GM19043 (cell line): ENCODE data around the gene MYO1D.
"Not testable (repeated sequence)": the region's sequence is repeated elsewhere in the genome, so short reads cannot be mapped to it uniquely, and the experiment has no call there.

Experiments used
- ATAC-seq: cut with Tn5 transposase; IDR thresholded peaks from one replicate; pipeline ENCODE4 v1.9.1; 2021; ENCODE audit warnings: low read depth; ENCODE audit not compliant: unreplicated experiment

MYO1D gene

DNA sequence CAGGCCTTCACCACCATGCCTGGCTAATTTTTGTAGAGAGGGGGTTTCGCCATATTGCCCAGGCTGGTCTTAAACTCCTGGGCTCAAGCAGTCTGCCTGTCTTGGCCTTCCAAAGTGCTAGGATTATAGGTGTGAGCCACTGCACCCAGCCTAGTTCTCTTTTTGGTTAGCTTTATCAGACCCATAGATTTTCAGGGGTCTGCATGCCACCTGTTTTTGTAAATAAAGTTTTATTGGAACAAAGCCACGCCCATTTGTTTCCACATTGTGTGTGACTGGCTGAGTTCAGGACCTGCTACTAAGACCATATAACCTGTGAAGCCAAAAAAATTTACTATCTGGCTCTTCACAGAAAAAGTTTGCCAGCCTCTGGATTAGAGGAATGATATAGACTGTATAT is 425.0 kb downstream of the MYO1D start:
- no peak for ATAC-seq

DNA sequence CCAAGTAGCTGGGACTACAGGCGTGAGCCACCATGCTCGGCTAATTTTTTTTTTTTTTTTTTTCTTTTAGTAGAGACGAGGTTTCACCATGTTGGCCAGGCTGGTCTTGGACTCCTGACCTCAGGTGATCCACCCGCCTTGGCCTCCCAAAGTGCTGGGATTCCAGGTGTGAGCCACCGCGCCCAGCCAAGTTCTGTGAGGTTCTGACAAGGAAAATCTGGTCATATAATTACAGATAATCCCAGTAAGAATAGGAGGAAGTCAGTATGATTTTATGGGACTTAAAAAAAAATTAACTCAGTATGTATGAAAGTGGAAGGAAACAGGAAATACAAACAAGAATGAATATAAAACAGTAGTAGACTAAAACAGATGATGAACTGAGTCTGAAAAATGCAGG is 426.5 kb downstream of the MYO1D start:
- ATAC-seq = not testable (repeated sequence)

DNA sequence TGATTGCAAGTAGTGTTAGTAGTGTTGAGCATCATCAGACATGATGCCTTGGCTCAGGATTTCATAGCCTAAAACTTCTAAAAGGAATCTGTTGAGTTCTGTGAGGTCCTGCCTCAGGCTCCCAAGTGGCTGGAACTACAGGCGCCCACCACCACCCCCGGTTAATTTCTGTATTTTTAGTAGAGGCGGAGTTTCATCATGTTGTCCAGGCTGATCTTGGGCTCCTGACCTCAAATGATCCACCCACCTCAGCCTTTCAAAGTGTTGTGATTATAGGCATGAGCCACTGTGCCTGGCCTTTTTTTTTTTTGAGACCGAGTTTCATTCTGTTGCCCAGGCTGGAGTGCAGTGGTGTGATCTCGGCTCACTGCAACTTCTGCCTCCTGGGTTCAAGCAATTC is 427.0 kb downstream of the MYO1D start:
- no peak for ATAC-seq

DNA sequence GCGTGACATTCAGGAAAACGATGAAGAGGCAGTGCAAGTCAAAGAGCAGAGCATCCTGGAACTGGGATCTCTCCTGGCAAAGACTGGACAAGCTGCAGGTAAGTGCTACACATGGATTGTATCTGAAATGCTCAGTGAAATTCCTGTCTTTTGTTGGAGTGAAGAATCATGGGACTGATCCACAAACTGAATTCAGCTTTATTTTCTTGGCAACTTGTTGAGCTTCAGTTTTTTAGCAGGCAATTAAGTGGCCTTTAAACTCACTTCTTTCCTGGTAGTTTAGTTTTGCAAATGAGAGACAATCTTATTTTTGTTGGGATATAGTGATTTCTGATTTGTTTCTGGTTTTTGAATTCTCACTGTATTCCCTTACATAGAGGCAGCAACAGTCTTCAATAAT is 430.0 kb downstream of the MYO1D start:
- ATAC-seq = no peak

DNA sequence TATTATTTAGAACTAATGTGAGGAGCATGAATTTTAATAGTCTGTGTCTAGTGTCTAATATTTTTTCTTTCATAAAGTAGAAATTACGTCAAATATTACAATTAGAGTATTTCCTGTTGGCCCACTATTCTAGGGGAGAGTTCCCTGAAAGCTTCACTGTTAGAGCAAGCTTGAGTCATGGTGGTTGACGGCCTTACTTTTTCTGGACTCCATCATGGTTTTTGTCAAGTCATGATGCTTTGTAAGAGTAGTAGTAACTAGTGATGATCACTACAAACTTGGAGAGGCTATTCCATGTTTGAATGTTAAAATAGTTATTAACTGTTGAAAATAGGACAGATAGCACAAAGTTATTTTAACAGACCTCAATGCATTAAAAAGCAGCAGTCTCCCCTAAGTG is 431.0 kb downstream of the MYO1D start:
- no peak for ATAC-seq

DNA sequence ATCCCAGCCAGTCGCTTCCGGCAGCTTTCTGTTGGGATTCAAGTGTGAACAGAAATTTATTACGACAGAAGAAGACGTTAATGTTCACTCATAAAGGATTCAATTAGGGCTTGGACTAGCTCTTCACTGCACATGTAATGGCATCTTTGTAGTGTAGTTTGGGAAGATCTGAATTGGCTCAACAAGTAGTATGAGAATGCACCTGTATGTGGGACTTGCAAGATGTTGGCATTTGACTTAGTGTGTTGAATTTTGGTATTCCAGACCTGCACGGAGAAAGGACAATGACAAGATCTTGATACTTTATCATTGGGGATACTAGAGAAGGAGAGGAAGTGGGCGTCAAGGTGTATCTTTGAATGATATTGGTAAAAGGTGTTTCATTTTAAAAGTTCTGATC is 431.4 kb downstream of the MYO1D start:
- no peak for ATAC-seq

DNA sequence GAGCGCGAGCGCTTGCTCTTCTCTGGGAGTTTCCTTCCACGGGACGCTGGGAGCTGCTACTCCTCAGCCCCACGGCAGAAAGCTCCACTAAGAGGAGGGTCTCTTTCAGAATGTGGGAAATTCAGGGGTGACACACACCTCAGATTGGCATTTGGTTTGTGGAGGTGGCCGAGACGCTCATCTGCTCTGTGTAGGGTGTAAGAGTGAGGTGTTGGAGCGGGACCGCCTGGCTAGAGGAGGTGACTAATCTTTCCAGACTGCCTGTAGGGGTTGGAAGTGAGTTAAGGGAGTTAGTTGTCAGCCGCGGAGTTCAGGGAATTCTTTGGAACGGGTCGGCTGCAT is 431.9 kb downstream of the MYO1D start:
- ATAC-seq = no peak

DNA sequence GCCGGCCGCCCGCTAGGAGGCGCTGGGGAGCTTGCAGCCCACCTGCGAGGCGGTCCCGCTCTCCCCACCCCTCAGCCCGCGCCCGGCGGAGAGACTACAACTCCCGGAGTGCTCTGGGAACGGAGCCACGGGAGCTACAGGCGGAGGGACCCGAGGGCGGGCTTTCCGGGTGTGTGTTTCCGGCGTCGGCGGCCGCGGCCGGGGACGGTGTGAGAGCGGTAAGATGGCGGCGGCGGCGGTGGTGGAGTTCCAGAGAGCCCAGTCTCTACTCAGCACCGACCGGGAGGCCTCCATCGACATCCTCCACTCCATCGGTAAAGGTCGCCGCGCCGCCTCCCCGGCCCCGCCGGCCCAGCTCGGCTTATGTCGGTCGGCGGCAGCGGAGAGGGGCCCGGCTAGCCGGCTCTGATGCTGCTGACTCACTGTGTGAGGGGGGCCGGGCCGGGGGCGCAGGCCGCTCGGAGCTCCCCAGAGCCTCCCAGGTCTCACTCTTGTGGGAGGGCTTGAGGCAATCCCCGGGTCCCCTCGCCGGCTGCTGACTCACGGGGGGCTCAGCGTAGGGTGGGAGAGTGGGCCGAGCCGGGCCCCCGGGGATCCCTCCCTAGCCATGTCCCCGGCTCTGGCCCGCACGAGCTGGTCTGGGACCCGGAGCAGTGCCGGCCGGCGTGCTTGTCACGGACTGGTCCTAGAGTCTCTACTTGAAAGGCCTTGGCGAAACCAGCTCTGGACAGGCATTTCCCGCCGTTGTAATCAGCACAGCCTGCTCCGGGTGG is 432.4 kb downstream of the MYO1D start, which contains the start of gene PSMD11:
Gene PSMD11, plus strand, starts transcription at position 210 of the 773 bp plus-strand sequence. Its CDS starts 14 bp downstream, at position 224.
- peak; percentile 90 for ATAC-seq

DNA sequence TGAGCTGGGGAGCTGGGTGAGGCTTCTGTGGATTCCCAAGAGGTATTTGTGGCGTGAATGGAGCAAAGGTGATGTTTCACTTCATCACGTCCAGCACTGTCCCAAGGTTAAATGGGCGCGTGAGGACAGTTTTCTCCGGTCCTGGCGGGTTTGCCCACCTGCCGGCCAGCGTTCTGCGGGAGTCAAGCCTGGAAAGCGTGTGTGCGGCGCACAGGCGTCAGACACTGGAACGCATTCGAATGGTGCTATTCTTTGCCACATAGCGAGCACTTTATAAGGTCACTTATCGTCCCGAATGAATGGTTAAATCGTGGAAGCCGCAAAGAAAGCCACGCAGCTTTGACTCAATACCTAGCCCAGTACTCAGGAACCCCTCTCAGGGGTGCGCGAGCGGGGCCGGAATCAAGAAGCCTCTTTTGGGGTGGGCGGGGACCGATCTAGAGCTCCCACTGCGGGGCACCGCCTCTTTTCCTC is 433.1 kb downstream of the MYO1D start:
- ATAC-seq = peak; percentile 12
